HG03460 (cell line): ENCODE data around the gene TGFB2.
"Not testable (repeated sequence)": the region's sequence is repeated elsewhere in the genome, so short reads cannot be mapped to it uniquely, and the experiment has no call there.

Source experiments
- ATAC-seq: cut with Tn5 transposase; IDR thresholded peaks from one replicate; pipeline ENCODE4 v1.9.1; 2021; ENCODE audit not compliant: unreplicated experiment

The TGFB2 gene

DNA sequence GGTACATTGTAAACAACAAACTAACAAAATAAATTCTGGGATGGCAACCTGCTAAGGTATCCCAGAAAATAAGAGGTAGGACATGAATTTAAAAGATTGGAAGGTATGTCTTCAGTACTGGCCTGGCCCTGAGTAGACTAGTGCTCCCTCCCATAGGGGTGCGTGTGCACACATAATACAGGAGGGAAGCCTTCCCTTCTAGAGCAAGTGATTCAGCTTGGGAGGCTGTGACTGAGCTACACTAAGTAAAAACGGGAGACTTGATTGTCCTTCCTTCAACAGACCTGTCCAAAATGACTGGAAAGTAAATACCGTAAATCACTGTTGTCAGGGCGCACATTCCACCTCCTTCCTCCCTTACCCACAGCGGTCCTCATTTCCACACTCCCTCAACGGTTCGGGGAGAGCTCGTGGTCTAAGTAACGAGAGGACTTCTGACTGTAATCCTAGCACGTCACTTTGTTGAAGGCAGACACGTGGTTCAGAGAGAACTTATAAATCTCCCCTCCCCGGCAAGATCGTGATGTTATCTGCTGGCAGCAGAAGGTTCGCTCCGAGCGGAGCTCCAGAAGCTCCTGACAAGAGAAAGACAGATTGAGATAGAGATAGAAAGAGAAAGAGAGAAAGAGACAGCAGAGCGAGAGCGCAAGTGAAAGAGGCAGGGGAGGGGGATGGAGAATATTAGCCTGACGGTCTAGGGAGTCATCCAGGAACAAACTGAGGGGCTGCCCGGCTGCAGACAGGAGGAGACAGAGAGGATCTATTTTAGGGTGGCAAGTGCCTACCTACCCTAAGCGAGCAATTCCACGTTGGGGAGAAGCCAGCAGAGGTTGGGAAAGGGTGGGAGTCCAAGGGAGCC, at the start of gene TGFB2:
Gene TGFB2 (plus strand): TSS at position 523 of the 859 bp plus-strand sequence. CDS start 1,366 bp downstream, outside the sequence.
- peak; percentile 35 for ATAC-seq

DNA sequence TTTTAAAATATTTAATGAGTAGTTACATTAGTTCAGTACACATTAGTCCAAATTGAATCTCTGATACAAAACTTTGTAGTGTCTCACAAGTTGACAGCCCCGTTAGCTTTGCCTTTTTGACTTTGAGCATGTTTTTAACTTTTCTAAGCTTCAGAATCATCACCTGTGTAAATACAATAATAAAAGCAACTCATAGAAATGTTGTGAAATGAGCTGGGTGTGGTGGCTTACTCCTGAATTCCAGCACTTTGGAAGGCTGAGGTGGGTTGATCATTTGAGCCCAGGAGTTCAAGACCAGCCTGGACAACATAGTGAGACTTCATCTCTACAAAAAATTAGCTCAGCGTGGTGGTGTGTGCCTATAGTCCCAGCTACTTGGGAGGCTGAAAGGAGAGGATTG, 49.0 kb upstream of the TGFB2 start:
- no peak for ATAC-seq

DNA sequence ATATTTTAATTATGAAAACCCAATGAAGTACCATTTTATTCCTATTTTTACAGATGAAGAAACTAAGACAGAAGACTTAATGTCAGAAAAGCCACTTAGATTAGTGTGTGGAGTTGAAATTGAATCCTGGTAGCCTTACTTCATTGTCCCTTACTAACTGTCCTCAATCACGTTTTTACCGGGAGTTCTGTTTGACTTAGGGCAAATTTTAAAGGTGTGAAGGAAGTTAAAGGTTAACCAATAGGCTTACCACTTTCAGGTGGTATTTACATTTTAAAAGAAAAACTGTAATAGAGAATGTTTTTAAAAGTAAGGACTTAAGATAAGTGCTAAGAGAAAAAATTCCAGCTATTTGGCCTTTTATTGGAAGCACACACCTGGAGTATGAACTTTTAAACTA, 47.7 kb upstream of the TGFB2 start:
- no peak for ATAC-seq

DNA sequence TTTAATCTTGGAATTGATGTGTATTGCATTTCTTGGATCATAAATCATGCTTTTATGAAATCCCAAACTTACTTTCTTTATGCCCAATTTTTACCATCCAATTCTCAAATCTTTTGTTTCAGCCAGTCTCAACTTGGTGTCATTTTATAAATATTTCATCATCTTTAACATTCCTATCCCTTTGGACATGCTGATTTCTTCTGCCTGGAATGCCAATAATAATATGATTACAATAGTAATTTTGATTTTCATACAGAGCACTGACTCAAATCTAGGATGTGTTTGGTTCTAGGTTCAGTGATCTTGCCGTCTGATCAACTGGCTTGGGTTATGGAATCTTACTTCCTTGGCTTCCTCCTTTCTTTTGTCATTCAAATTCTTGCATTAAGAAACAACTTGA, 47.3 kb upstream of the TGFB2 start:
- ATAC-seq = no peak

DNA sequence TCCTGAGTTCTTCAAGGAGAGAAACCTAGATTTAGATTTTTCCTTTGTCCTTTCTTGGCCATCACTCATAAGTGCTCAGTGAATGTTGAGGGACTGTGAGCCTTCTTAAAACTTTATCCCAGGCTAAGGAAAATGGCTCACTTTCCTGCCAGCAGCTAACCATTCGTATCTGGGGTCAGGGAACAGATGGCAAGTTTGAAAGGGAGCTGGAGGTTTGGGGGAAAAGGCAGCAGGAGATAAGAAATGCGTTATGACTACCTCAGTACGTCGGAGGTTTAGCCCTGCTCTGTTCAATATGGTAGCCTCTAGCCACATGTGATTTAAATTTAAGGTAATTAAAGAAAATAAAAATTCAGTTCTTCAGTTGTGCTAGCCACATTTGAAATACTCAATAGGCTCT, 46.7 kb upstream of the TGFB2 start:
- no peak for ATAC-seq

DNA sequence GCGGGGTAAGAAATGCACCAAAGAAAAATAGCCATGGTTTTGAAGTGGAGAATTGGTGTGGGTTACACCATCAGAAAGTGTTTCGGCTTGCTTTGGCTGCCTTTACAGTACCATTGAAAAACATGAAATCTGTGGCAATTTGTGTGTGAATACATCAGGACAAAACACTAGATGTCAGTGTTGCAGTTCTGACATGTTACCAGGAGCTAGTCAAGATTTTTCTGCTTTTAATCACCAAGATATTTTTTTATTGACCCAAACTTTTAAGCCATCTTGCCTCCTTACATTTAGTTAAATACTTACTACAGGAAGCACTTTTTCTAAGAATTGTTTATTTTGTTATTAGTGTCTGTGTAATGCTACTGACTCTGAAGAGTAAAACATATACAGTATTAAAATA, 45.7 kb upstream of the TGFB2 start:
- ATAC-seq = no peak

DNA sequence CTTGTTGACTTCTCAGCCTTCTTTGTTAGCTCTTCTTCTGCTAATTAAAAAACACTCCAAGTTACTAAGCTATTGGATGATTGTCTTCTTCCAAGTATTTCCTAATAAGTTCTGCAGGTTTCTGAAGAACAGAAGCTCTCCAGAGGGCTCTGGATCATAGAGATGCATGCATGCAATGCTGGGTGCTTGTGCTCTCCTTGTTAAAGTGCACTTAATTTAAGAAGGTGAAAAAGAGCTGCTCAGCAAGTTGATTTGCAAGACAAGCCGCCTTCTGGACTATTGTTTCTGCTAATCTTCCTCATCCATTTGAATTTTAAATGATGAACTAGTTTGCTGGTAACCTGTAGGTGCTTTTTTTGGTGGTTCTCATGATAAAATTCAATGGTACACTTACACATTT, 43.9 kb upstream of the TGFB2 start:
- no peak for ATAC-seq

DNA sequence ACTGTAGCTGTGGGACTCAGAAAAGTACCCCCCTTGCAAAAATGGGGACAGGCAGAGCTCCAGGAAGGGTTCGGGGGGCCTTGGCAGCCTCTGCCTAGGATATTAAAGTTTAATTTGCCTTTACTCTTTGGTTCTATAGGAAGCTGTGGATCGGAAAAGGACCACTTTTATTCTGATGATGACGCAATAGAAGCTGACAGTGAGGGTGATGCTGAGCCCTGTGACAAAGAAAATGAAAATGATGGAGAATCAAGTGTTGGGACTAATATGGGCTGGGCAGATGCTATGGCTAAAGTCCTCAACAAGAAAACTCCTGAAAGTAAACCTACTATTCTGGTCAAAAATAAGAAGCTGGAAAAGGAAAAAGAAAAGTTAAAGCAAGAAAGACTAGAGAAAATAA, 43.0 kb upstream of the TGFB2 start:
- ATAC-seq = no peak

DNA sequence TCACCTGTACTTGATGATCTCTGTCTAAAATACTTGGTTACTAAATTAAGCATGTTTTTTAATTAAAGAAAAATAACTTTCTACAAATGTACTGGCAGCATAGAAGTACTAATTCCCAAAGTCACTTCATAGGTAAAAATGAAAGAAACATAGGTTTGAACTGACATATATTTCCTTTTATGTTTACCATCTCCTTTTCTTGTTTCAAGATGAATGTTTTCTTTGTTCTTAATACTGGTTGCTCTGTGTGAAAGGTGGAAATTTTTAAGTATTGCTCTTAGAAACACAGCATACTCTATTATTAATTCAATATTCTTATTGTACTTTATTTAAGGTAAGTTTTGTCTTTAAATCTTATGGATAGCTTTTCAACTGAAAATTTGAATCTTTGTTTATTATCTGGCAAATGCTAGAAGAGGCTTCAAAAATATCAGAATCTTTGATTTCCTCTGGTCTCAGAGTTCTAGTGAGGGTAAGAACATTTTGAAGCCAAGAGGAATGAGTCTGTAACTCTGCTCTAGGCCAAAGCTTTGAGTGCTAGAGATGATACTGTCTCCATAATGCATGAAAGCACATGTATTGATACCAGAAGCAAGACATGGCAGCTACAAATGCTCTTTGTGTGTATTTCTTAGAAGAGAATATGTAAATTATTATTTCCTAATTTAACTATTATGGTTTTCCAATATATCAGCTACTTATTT, 41.8 kb upstream of the TGFB2 start:
- ATAC-seq = no peak

DNA sequence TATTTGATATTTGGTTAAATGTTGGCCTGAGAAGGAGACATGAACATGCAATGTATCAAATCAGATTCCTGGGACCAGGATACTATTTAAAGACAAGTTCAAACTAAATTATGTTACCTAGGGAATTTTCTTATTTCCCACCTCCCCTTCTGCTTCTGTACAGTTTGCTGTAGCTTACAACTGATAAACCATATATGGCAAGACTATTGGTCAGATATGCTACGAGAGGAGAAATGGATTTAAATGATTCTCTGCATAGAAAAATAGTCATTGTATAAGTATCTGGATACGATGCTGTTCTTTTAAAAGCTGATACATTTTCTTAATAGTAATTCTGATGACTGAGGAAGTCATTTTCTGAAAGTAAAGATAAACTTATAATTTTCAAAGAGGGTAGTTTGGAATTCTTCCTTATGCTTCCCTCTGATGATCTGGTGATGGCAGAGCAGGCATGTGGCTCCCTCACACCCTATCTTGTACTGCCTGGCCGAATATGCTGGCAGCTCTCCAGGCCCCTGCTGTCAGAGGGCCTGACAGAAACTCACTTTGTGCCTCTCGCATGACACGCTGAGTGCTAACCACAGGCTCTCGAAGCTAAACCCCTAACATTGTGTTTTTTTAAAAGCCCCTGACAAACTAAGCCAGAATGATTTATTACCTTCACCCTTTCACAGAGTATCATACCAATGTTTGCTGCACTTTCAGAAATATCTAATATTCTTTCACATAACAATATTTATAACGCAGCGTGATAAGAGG, 40.7 kb upstream of the TGFB2 start:
- peak; percentile 86 for ATAC-seq

DNA sequence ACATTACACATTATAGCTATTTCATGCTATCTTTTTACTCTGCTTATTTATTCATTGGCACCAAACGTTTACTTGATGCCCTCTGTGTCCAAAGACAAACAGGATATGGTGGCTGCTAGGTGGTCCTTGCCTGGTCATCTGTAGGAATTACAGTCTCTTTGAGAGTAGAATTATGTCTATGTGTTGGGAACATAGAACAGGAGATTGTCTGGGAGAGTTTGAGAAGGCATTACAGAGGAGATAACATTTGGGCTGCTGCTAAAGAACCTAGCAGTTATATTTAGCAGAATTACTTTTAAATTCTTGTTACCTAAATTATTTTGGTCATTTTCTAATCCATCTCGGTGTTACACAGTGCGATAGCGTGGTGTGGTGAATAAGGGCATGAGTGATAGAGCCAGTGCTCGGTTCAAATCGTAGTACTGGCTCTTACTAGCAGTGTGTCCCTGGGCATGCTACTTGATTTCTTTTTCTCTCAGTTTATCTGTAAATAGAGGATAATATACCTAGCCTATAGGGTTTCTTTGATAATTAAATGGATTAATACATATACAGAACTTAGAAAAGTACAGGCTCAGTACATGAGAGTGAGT, 39.6 kb upstream of the TGFB2 start:
- no peak for ATAC-seq

DNA sequence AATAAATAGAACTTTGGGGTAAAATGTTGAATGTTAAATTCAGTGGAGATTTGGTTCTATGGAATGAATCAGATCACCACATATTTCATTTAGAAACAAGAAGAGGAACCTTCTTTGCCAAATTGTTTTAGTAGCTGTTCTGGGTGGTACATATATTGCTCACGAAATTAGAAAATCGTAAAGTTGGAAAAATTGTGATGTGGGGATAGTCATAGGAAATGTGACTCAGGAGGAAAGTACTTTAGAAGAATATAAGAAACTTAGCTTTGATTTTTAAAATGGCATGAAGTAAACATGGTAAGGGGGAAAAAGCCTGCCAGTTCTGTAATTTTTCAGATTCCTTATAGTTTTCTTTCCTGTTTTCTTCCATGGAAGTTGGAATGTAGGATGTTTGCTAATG, 32.6 kb upstream of the TGFB2 start:
- ATAC-seq = no peak

DNA sequence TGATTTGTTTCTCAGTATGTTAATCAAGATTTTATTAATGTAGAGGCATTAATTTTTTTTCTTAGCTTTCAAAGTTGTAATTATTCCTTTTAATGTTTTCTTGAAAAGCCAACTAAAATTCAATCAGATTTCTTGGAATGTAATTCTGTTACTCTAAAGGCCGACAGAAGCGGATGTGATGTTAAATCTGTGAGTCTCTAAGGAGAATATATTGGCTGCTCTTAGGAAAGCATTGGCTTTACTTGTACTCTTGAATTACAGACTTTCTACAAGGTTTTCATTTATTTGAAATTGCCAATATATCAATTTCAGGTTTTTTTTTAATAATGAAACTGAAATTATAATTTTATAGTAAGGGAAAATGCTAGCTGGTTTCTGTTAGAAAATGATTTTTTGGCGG, 30.8 kb upstream of the TGFB2 start:
- ATAC-seq = no peak

DNA sequence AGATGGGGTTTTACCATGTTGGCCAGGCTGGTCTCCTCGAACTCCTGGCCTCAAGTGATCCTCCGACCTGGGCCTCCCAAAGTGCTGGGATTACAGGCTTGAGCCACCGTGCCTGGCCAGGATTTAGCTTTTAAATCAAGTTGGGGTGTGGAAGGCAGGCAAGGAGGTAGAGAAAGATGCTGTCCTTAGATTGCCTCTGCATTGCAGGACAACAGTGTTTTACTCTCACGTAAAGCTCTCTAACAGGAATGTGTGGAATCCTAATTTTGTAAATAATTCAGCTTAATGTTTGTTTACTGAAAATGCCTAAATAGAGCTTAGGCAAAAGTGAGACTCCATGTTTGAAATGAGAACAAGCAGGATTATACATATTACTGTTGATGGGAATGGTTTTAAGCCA, 29.5 kb upstream of the TGFB2 start:
- ATAC-seq = no peak

DNA sequence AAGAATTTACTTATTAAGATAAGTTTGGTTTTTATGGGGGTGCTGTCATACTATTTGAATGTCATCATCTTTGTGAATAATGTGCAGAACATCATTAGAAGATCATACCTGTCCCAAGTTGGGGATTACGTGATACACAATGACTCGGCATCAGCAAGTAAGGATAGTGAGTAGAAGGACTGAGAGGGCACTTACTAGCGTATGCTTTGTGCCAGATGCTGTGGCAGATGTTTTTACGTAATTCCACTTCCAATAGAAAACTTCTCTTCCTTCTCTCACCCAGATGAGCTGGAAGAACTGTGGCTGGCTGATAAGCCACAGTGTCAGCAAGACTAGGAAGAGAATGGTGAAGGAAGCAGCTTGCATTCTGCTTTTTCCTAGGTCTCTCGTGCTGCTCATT, 28.1 kb upstream of the TGFB2 start:
- ATAC-seq = no peak

DNA sequence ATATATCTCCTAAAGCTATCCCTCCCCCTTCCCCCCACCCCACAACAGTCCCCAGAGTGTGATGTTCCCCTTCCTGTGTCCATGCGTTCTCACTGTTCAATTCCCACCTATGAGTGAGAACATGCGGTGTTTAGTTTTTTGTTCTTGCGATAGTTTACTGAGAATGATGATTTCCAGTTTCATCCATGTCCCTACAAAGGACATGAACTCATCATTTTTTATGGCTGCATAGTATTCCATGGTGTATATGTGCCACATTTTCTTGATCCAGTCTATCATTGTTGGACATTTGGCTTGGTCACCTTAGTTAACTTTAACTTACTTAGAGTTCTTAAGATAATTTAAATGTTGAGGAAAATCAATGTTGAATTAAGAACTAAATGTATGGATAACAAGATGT, 25.0 kb upstream of the TGFB2 start:
- ATAC-seq = not testable (repeated sequence)

DNA sequence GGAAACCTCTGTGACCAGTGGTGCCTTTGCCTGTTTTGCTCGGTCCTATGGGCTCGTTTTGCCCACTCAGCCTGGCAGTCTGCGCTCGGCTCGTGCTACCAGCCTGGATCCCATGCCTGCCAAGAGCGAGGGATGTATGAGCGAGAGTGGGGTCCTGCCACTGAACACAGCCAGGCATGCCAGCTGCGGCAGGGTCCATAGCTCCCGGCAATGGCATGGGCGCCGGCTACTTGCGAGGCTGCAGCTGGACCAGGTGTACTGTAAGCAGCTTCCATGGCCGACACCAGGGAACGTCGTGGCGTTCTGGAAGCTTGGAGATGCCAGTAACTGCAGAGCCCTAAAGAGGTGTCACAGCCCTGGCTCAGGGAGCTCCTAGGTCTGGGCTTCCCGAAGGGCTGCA, 22.4 kb upstream of the TGFB2 start:
- ATAC-seq = no peak

DNA sequence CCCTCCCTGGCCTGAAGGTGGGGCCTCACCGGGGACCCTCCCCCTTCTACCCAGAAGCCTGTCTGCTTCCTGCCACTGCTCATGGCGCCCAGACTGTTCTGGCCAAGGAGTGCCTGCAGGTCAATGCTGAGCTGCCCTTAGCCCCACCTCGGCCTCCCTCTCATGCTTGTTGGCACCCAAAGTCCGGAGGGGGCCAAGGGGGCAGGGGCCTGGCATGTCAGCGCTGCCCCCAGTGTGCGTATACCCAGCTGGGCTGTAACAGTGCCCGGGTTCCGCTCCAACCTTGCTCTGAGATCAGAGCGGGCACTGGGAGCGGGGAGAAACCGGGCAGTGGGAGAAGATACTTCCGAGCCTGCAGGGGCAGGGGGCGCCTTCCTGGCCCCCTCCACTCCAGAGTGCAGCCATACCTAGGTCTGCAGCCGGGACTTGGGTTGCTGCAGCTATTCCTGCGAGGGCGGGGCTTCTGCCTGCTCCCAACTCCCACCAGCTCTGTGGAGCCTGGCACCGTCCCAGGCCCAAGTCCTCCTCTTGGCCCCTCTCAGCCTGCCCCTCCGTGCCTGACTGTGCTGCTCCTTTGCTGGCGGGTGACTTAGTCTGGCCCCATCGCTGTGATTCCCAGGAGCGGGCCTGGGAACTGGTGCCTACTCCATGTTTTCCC, 21.4 kb upstream of the TGFB2 start:
- no peak for ATAC-seq

DNA sequence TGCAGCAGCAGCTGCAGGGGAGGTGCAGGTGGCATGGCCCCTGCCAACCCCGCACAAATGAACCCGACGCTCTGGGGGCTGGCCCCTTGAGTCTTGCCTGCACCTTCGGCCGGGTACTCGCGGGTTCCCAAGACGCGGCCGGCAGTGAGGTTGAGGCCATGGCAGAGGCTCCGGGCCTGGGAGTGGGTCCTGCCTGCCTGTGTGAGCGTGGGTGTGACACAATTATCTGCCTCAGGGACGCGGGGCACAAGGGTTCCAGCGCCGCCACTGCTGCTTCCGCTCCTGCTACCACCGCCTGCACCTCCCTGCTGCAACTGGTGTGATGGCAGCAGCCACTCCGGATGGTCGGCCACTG, 20.9 kb upstream of the TGFB2 start:
- ATAC-seq = no peak

DNA sequence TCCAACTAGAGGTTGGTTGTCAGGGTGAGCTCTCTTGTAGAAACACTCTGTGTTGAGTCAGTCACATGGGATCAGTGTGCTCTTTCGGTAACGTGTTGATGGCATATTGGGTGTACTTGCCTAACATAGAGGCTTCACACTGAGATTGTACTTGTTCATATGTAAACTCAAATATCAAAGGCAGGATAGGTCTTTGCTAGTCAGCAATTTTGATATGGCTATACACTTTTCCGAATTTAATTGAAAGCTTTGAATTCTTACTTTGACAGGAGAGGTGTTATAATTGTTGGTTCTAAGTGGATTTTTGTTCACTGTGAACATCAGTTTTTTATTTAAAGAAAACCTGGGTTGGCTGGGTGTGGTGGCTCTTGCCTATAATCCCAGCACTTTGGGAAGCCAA, 16.4 kb upstream of the TGFB2 start:
- ATAC-seq = no peak

DNA sequence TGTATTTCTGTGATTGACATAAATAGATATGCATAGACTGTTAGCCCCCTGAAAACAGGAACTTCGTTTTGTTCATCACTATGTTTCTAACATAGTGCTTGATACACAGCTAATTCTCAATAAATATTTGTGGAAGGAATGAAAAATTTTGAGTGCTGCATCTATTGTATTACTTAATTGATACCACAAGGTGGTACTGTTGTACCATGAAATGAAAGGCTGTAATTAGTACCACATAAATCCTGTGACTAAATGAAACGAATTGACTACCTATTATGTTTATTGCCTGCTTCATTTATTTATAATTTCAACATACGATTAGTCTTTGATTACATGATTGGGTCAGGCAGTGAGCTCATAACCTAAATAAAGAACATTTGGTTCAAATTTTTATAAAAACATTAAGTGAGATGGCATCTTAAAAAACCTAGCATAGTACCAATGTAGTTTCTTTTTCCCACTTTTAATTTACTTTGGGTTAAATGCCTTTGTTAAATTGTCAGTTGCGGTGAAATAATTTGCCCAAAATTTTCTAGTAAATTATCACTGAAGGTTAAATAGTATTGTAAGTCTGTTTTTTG, 15.0 kb upstream of the TGFB2 start:
- ATAC-seq = peak; percentile 61
